SK-N-SH (cell line): Measurements from ENCODE around the gene FAM120B. TPM values are rescaled to one million over a fixed set of nuclear protein-coding genes. Genes with fewer than 3 reads are reported as not detected.

Experiments used
- CTCF ChIA-PET: fragments of 300-600, 350-600 bp; formaldehyde crosslinking; extraction: SDS; loops from one replicate; lab custom pipeline; 2021; lab: Yijun Ruan, JAX
- POLR2A ChIA-PET: fragments of 350-600 bp; sonication (Branson Sonifier 250); formaldehyde crosslinking; extraction: SDS; loops from one replicate; lab custom pipeline; 2020; ENCODE audit warnings: antibody characterized with exemption, inconsistent platforms; lab: Yijun Ruan, JAX
- DNase-seq: peaks from one replicate; pipeline ENCODE4 v3.0.0; 2012
- H2AFZ ChIP-seq: fragments of 200-600 bp; sonication (generic); 2 replicates; pipeline ENCODE4 v1.8.1; 2016; ENCODE audit warnings: antibody characterized with exemption, mild to moderate bottlenecking, low read depth
- H3F3A ChIP-seq: fragments of 200-600 bp; sonication (generic); replicated peaks from 2 replicates; pipeline ENCODE3; 2016; ENCODE audit warnings: antibody characterized with exemption, mild to moderate bottlenecking; ENCODE audit not compliant: insufficient read depth
- H3K27ac ChIP-seq, 2 experiments: fragments of 200-500 bp in 1 of 2; fragments of 200-600 bp in 1 of 2; sonication (Bioruptor generic) in 1 of 2; sonication (generic), shearing (Covaris generic) in 1 of 2; 2 replicates each; pipeline versions ENCODE4 v1.5.1 to v1.6.1; 2014 to 2016; ENCODE audit warnings: low read depth in 2 of 2, inconsistent platforms in 1 of 2, low read length in 1 of 2, mild to moderate bottlenecking in 1 of 2, mixed read lengths in 1 of 2
- H3K27me3 ChIP-seq: fragments of 200-600 bp; sonication (generic), shearing (Covaris generic); 2 replicates; pipeline ENCODE4 v1.6.1; 2016; ENCODE audit warnings: mixed run types; ENCODE audit not compliant: insufficient read depth
- H3K36me3 ChIP-seq, 2 experiments: fragments of 200-500 bp in 1 of 2; fragments of 200-600 bp in 1 of 2; sonication (Bioruptor generic) in 1 of 2; sonication (generic) in 1 of 2; replicated peaks in 1 of 2; 2 replicates each; pipeline versions ENCODE3 to v1.5.1; 2014 to 2016; ENCODE audit warnings: low read length in 1 of 2, mild to moderate bottlenecking in 1 of 2; ENCODE audit not compliant: insufficient read depth in 2 of 2, control insufficient read depth in 1 of 2
- H3K4me1 ChIP-seq, 2 experiments: fragments of 200-500 bp in 1 of 2; fragments of 200-600 bp in 1 of 2; sonication (Bioruptor generic) in 1 of 2; sonication (generic), shearing (Covaris generic) in 1 of 2; 2 replicates each; pipeline versions ENCODE4 v1.5.1 to v1.6.1; 2014 to 2016; ENCODE audit warnings: low read depth in 1 of 2, low read length in 1 of 2, mixed run types in 1 of 2; ENCODE audit not compliant: insufficient read depth in 2 of 2, control insufficient read depth in 1 of 2
- H3K4me2 ChIP-seq: fragments of 200-600 bp; sonication (generic), shearing (Covaris generic); 2 replicates; pipeline ENCODE4 v1.6.1; 2017; ENCODE audit warnings: mixed run types
- H3K4me3 ChIP-seq, 2 experiments: fragments of 200-500 bp in 1 of 2; fragments of 200-600 bp in 1 of 2; sonication (Bioruptor generic) in 1 of 2; sonication (generic), shearing (Covaris generic) in 1 of 2; 2 replicates each; pipeline versions ENCODE4 v1.5.1 to v1.8.1; 2014 to 2016; ENCODE audit warnings: low read depth in 2 of 2, inconsistent platforms in 1 of 2, low read length in 1 of 2, mild to moderate bottlenecking in 1 of 2, mixed read lengths in 1 of 2, moderate library complexity in 1 of 2
- H3K79me2 ChIP-seq: fragments of 200-600 bp; sonication (generic); 2 replicates; pipeline ENCODE4 v1.8.1; 2017; ENCODE audit warnings: mild to moderate bottlenecking; ENCODE audit not compliant: insufficient read depth
- H3K9ac ChIP-seq: fragments of 200-600 bp; sonication (generic); 2 replicates; pipeline ENCODE4 v1.6.1; 2017; ENCODE audit warnings: mixed run types
- H3K9me2 ChIP-seq: fragments of 200-600 bp; sonication (generic); 2 replicates; pipeline ENCODE4 v1.6.1; 2017; ENCODE audit warnings: mixed run types
- H3K9me3 ChIP-seq: fragments of 200-600 bp; sonication (generic); 2 replicates; pipeline ENCODE4 v1.6.1; 2017; ENCODE audit warnings: mixed run types, mild to moderate bottlenecking, moderate library complexity
- H4K20me1 ChIP-seq: fragments of 200-600 bp; sonication (generic); 2 replicates; pipeline ENCODE4 v1.6.1; 2017; ENCODE audit warnings: mild to moderate bottlenecking, mixed run types; ENCODE audit not compliant: insufficient read depth
- CHD2 ChIP-seq: fragments of 150-350 bp; IDR thresholded peaks from 2 replicates; pipeline ENCODE4 v1.6.1; 2018; ENCODE audit warnings: low read length; ENCODE audit not compliant: partially characterized antibody
- ELF1 ChIP-seq: IDR thresholded peaks from 2 replicates; pipeline ENCODE4 v1.4.0; 2012
- FOSL2 ChIP-seq: IDR thresholded peaks from 2 replicates; pipeline ENCODE4 v1.4.0; 2012; ENCODE audit warnings: low read depth, mild to moderate bottlenecking, moderate library complexity, borderline replicate concordance
- GATA2 ChIP-seq: sonication (generic); formaldehyde crosslinking; IDR thresholded peaks from 2 replicates; pipeline ENCODE4 v1.5.0; 2020; ENCODE audit warnings: mild to moderate bottlenecking, missing genetic modification reagents
- MXI1 ChIP-seq: IDR thresholded peaks from 2 replicates; pipeline ENCODE4 v1.6.1; 2012; ENCODE audit warnings: mild to moderate bottlenecking, low read depth, low read length, improper control_type of control experiment
- NFIC ChIP-seq: IDR thresholded peaks from 2 replicates; pipeline ENCODE4 v1.4.0; 2012; ENCODE audit warnings: borderline replicate concordance
- POLR2AphosphoS5 ChIP-seq: IDR thresholded peaks from 2 replicates; pipeline ENCODE4 v1.6.1; 2012; ENCODE audit warnings: low read depth, low read length
- RAD21 ChIP-seq: IDR thresholded peaks from 2 replicates; pipeline ENCODE4 v1.6.1; 2012; ENCODE audit warnings: mild to moderate bottlenecking, low read length
- RXRA ChIP-seq: IDR thresholded peaks from 2 replicates; pipeline ENCODE4 v1.4.0; 2012; ENCODE audit warnings: low read depth, mild to moderate bottlenecking, borderline replicate concordance
- SIN3A ChIP-seq: IDR thresholded peaks from 2 replicates; pipeline ENCODE4 v1.6.1; 2012; ENCODE audit warnings: low read depth, mild to moderate bottlenecking, low read length, moderate library complexity, borderline replicate concordance
- SMC3 ChIP-seq: IDR thresholded peaks from 2 replicates; pipeline ENCODE4 v1.6.1; 2012; ENCODE audit warnings: low read depth, low read length, improper control_type of control experiment
- TAF1 ChIP-seq: IDR thresholded peaks from 2 replicates; pipeline ENCODE4 v1.6.1; 2012; ENCODE audit warnings: low read depth, mild to moderate bottlenecking, low read length, moderate library complexity, borderline replicate concordance
- TCF12 ChIP-seq: IDR thresholded peaks from 2 replicates; pipeline ENCODE4 v1.4.0; 2012
- YY1 ChIP-seq: IDR thresholded peaks from 2 replicates; pipeline ENCODE4 v1.4.0; 2012; ENCODE audit warnings: low read depth, mild to moderate bottlenecking
- WGBS: methylation state at CpG from one replicate; pipeline ENCODE4 v1.1.6; 2017; ENCODE audit warnings: low lambda C conversion rate; 5-methylcytosine and 5-hydroxymethylcytosine counted together
- polyA plus RNA-seq, 3 experiments: library from polyadenylated mRNA; depleted of rRNA; stranded (reverse); fragments of >200 nt; gene quantifications; 2 replicates each; pipeline ENCODE4 v1.2.3, GENCODE V29; 2012
- TF ChIP-seq, protein P1 (sequence below): IDR thresholded peaks from 2 replicates; pipeline ENCODE4 v1.4.0; 2012; ENCODE audit warnings: low read depth, borderline replicate concordance
- TF ChIP-seq, protein P2 (sequence below): IDR thresholded peaks from 2 replicates; pipeline ENCODE4 v1.6.1; 2012; ENCODE audit warnings: mild to moderate bottlenecking, low read depth, low read length, moderate library complexity
- TF ChIP-seq, protein P3 (sequence below): IDR thresholded peaks from 2 replicates; pipeline ENCODE4; 2012
- TF ChIP-seq, protein P4 (sequence below): fragments of 200-600 bp; sonication (generic); IDR thresholded peaks from 2 replicates; pipeline ENCODE4 v1.6.1; 2017; ENCODE audit warnings: antibody characterized with exemption, mild to moderate bottlenecking, moderate library complexity
- TF ChIP-seq, protein P5 (sequence below): IDR thresholded peaks from 2 replicates; pipeline ENCODE4 v1.4.0; 2012; ENCODE audit warnings: low read depth, borderline replicate concordance

The FAM120B gene
- polyA plus RNA-seq, 1 of the 3 experiments (the other 2 are of a cell fraction), result 7.7 TPM

DNA sequence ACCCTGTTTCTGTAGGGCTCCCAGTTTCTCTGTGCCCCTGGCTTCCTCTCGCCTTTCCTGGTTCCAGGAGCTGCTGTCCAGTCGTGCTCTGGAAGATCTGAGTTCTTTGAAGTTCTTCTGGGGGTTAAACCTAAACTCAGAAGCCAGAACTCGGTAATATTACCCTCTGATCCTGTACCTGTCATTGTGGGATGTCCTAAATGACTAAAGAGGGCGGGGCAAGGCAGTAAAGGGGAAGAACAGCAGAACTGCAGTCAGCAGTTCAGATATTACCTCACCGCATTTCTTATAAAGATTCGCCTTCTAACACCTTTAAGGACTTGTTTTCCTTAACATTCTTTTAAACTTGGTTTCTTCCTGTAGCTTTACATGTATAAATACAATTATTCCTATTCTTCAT, 63.9 kb downstream of the FAM120B start (continued):
- TF ChIP-seq, protein P1, sequence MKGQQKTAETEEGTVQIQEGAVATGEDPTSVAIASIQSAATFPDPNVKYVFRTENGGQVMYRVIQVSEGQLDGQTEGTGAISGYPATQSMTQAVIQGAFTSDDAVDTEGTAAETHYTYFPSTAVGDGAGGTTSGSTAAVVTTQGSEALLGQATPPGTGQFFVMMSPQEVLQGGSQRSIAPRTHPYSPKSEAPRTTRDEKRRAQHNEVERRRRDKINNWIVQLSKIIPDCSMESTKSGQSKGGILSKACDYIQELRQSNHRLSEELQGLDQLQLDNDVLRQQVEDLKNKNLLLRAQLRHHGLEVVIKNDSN, result no peak
- TF ChIP-seq TAF1 (no peak), TCF12 (no peak)
- TF ChIP-seq, protein P2, sequence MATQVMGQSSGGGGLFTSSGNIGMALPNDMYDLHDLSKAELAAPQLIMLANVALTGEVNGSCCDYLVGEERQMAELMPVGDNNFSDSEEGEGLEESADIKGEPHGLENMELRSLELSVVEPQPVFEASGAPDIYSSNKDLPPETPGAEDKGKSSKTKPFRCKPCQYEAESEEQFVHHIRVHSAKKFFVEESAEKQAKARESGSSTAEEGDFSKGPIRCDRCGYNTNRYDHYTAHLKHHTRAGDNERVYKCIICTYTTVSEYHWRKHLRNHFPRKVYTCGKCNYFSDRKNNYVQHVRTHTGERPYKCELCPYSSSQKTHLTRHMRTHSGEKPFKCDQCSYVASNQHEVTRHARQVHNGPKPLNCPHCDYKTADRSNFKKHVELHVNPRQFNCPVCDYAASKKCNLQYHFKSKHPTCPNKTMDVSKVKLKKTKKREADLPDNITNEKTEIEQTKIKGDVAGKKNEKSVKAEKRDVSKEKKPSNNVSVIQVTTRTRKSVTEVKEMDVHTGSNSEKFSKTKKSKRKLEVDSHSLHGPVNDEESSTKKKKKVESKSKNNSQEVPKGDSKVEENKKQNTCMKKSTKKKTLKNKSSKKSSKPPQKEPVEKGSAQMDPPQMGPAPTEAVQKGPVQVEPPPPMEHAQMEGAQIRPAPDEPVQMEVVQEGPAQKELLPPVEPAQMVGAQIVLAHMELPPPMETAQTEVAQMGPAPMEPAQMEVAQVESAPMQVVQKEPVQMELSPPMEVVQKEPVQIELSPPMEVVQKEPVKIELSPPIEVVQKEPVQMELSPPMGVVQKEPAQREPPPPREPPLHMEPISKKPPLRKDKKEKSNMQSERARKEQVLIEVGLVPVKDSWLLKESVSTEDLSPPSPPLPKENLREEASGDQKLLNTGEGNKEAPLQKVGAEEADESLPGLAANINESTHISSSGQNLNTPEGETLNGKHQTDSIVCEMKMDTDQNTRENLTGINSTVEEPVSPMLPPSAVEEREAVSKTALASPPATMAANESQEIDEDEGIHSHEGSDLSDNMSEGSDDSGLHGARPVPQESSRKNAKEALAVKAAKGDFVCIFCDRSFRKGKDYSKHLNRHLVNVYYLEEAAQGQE, result no peak
- TF ChIP-seq, protein P3, sequence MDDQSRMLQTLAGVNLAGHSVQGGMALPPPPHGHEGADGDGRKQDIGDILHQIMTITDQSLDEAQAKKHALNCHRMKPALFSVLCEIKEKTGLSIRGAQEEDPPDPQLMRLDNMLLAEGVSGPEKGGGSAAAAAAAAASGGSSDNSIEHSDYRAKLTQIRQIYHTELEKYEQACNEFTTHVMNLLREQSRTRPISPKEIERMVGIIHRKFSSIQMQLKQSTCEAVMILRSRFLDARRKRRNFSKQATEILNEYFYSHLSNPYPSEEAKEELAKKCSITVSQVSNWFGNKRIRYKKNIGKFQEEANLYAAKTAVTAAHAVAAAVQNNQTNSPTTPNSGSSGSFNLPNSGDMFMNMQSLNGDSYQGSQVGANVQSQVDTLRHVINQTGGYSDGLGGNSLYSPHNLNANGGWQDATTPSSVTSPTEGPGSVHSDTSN, result no peak

DNA sequence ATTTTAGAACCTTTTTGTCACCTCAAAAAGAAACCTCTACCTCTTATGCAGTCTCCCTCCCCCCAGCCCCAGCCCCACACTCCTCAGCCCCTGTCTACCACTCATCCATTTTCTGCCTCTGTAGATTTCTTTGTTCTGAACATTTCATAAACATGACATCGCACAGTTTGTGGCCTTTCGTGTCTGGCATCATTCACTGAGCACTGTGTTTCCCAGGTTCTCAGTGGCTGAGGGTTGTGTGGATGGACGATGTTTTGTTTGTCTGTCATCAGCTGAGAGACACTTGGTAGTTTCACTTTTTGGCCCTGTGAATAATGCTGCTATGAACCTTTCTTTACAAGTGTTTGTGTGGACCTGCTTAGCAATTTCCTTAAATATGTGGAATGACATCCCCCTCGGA, 64.5 kb downstream of the FAM120B start:
- Histone ChIP-seq H3K9me3 (no peaks in the 10 kb centered on the region), H3K4me3 (no peak overlapping the region), H3K9me2 (no peaks in the 10 kb centered on the region), H4K20me1 (no peaks in the 10 kb centered on the region), H3K27me3 (no peaks in the 10 kb centered on the region), H3F3A (no peaks in the 10 kb centered on the region)
- WGBS, result 91% methylated on average over 4 of the region's 4 CpGs
- TF ChIP-seq ELF1 (no peak), GATA2 (no peak), RXRA (no peak), TCF12 (no peak), NFIC (no peak), RAD21 (no peak), TAF1 (no peak), SIN3A (no peak), CHD2 (no peak), MXI1 (no peak), POLR2AphosphoS5 (no peak), YY1 (no peak), SMC3 (no peak), FOSL2 (no peak)
- TF ChIP-seq, protein P4, sequence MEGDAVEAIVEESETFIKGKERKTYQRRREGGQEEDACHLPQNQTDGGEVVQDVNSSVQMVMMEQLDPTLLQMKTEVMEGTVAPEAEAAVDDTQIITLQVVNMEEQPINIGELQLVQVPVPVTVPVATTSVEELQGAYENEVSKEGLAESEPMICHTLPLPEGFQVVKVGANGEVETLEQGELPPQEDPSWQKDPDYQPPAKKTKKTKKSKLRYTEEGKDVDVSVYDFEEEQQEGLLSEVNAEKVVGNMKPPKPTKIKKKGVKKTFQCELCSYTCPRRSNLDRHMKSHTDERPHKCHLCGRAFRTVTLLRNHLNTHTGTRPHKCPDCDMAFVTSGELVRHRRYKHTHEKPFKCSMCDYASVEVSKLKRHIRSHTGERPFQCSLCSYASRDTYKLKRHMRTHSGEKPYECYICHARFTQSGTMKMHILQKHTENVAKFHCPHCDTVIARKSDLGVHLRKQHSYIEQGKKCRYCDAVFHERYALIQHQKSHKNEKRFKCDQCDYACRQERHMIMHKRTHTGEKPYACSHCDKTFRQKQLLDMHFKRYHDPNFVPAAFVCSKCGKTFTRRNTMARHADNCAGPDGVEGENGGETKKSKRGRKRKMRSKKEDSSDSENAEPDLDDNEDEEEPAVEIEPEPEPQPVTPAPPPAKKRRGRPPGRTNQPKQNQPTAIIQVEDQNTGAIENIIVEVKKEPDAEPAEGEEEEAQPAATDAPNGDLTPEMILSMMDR, result no peak
- TF ChIP-seq, protein P1, result no peak
- TF ChIP-seq, protein P5, sequence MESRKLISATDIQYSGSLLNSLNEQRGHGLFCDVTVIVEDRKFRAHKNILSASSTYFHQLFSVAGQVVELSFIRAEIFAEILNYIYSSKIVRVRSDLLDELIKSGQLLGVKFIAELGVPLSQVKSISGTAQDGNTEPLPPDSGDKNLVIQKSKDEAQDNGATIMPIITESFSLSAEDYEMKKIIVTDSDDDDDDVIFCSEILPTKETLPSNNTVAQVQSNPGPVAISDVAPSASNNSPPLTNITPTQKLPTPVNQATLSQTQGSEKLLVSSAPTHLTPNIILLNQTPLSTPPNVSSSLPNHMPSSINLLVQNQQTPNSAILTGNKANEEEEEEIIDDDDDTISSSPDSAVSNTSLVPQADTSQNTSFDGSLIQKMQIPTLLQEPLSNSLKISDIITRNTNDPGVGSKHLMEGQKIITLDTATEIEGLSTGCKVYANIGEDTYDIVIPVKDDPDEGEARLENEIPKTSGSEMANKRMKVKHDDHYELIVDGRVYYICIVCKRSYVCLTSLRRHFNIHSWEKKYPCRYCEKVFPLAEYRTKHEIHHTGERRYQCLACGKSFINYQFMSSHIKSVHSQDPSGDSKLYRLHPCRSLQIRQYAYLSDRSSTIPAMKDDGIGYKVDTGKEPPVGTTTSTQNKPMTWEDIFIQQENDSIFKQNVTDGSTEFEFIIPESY, result no peak
- TF ChIP-seq, all 33 proteins: peak for 0
- Histone ChIP-seq H3K79me2 (no peaks in the 10 kb centered on the region), H3K9ac (no peak overlapping the region), H3K4me2 (no peak overlapping the region), H3K36me3 (peaks cover 11 to 55% of the 10 kb centered on the region in 2 experiments), H2AFZ (no peak overlapping the region), H3K27ac (peak overlapping the region in 1 of 2 experiments; percentile 43; a peak in 2 of 4 replicates), H3K4me1 (peaks cover 0 to 25% of the 10 kb centered on the region in 2 experiments; a peak in 2 of 4 replicates)
- ChIA-PET CTCF (interaction anchor here (1.0 to 2.2 kb wide), 2 partner anchors 14 to 539 kb away, joined by 3 to 9 read pairs; no protein-coding TSS in a partner anchor), POLR2A (no interaction called here)
- DNase-seq, result no peak
